ENCODE measurements around the gene IRX2. TPM values are rescaled to one million over a fixed set of nuclear protein-coding genes. Genes with fewer than 3 reads are reported as not detected.

Gene IRX2
- total RNA-seq, 2 donors from 2014 or later: 0.83 TPM; not detected in 1

DNA sequence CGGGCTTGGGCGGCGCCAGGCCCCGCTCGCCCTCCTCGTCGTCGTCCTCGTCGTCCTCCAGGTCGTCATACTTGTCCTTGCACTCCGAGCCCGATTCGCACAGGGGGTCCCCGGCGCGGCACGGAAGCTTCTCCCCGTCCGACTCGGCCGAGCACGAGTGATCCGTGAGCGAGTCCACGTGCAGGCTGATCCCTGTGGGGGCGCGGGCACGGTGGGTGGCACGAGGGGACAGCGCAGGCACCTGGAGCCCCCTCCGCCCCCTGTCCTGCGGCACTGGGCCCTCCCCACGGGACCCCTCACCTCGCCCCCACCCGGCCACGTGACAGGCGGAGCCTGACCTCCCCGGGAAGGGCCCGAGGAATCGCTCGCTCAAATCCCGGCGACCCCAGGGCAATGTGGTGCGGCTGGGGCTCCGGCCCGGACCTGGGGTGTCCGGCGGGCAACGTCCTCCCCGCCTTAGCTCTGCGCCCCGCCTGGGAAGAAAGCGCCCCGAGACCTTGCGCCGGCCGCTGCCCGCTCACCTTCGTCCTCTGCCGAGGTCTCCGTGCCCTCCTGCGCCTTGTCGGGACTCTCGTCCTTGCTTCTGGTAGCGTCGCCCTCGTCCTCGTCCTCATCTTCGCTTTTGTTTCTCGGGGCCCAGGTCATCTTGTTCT, 2.5 kb downstream of the IRX2 start:
- Histone ChIP-seq H3K36me3 (no peaks in the 10 kb centered on the region), H3K4me3 (no peak overlapping the region), H3K27ac (no peak overlapping the region), H3K9me3 (no peaks in the 10 kb centered on the region), H3K27me3 (peaks cover 10 to 56% of the 10 kb centered on the region in 2 donors), H3K4me1 (peaks cover 0 to 40% of the 10 kb centered on the region in 2 donors)
- no peak for TF ChIP-seq CTCF (IDR thresholded peaks at IDR 0.05)
- DNase-seq (ENCODE audit: low spot score): no peak

GRCh38 chr5:2748179-2748860, 3.2 kb downstream of the IRX2 start:
- H3K27me3 ChIP-seq: peaks cover 10 to 53% of the 10 kb centered on the region in 2 donors
- H3K36me3 ChIP-seq: no peaks in the 10 kb centered on the region
- no peak overlapping the region for H3K27ac ChIP-seq
- H3K4me3 ChIP-seq: no peak overlapping the region
- no peaks in the 10 kb centered on the region for H3K9me3 ChIP-seq
- TF ChIP-seq CTCF (IDR thresholded peaks at IDR 0.05): no peak
- peaks cover 0 to 40% of the 10 kb centered on the region in 2 donors for H3K4me1 ChIP-seq
- peak; percentile 16 for DNase-seq (ENCODE audit: low spot score)

DNA sequence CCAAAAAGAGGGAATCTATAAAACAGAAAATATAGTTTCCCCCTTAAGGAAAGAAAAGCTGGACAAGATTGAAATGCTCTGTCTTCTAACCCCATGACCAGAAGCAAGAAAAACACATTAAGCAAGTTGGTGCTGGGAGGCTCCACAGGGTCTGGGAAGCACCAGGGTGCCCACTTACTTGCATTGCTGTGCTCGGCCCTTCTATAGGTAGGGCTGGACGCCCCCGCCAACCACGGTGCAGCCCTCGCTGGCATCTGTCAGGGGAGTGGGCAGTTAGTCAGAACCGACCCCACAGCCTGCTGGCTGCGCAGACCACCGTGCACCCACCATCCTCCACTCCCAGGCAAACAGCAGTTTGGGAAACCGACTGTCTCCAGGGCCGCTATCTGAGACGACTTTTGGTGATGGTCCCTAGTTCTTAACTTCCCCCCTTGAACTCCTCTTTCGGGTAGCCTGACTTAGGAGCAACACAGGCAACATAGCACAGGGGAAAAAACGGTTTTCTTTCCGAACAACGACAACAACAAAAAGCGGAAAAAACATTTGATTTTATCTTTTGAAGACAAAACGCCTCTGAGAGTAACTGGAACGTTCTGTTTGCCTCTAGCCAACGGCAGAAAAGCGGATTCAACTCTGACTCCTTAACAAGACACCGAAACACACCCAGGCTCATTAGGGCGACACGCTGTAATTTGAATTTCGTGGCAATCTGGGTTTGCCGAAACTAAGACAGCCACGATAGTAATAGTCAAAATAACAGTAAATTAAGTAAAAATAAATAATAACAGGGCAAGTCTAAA, 3.9 kb downstream of the IRX2 start:
- no peak for TF ChIP-seq CTCF (IDR thresholded peaks at IDR 0.05)
- Histone ChIP-seq H3K4me3 (no peak overlapping the region), H3K4me1 (peaks cover 0 to 35% of the 10 kb centered on the region in 2 donors), H3K36me3 (no peaks in the 10 kb centered on the region), H3K9me3 (no peaks in the 10 kb centered on the region), H3K27me3 (peaks cover 10 to 53% of the 10 kb centered on the region in 2 donors), H3K27ac (no peak overlapping the region)
- peak; percentile 44 for DNase-seq (ENCODE audit: low spot score)

DNA sequence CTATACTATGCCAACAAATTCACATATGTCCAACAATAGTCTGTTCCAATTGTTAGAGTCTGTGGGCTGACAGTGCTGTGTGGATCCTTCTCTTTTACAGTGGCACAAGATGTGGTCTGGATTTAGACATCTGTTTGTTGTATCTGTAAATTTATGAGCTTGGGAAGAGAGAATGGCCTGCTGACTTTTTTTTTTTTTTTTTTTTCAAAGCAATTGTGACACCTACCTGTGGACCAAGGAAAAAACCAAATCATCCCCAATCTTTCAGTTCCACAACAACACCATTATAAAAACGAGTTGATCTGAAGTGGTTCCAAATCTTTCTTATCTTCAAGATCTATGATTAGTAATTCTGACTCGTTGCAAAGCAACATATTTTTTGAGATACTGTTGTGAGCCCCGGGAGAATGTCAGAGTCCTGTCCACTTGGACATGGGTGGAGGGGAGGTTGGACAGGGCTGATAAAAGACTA, 4.9 kb downstream of the IRX2 start:
- Histone ChIP-seq H3K4me1 (peaks cover 0 to 25% of the 10 kb centered on the region in 2 donors), H3K4me3 (no peak overlapping the region), H3K27ac (no peak overlapping the region), H3K27me3 (peaks cover 10 to 53% of the 10 kb centered on the region in 2 donors), H3K36me3 (no peaks in the 10 kb centered on the region), H3K9me3 (no peaks in the 10 kb centered on the region)
- TF ChIP-seq CTCF (IDR thresholded peaks at IDR 0.05): no peak
- no peak for DNase-seq (ENCODE audit: low spot score)

GRCh38 chr5:2744485-2744884, 7.0 kb downstream of the IRX2 start:
- H3K9me3 ChIP-seq: no peaks in the 10 kb centered on the region
- peaks cover 0 to 17% of the 10 kb centered on the region in 2 donors for H3K4me1 ChIP-seq
- TF ChIP-seq CTCF (IDR thresholded peaks at IDR 0.05): no peak
- H3K4me3 ChIP-seq: no peak overlapping the region
- no peak for DNase-seq (ENCODE audit: low spot score)
- H3K36me3 ChIP-seq: no peaks in the 10 kb centered on the region
- peaks cover 9 to 63% of the 10 kb centered on the region in 2 donors for H3K27me3 ChIP-seq
- H3K27ac ChIP-seq: no peak overlapping the region

Data from right atrium auricular region (tissue), 2 donors.